ENCODE data around the gene SLC38A4. TPM values are rescaled to one million over a fixed set of nuclear protein-coding genes. Genes with fewer than 3 reads are reported as not detected.

Gene SLC38A4
- total and polyA plus RNA-seq, 2 of the 8 experiments (the other 6 are each of a cell fraction or from before 2014, with no cell fraction given) = 6.7 to 15.4 TPM

GRCh38 chr12:46786774-46787173 is 39.0 kb downstream of the SLC38A4 start (continued):
- TF ChIP-seq POU5F1 (IDR thresholded peaks at IDR 0.05; ENCODE audit: low read depth, low read length) (no peak), MAFK (IDR thresholded peaks at IDR 0.05; ENCODE audit: low read depth, low read length) (no peak), CBX8 (IDR thresholded peaks at IDR 0.05; ENCODE audit: borderline replicate concordance, low read depth, low read length) (no peak), CTBP2 (IDR thresholded peaks at IDR 0.05; ENCODE audit: borderline replicate concordance, insufficient read depth, insufficient read length, low read length) (no peak), SUZ12 (IDR thresholded peaks at IDR 0.05; ENCODE audit: low read length) (no peak), YY1 (IDR thresholded peaks at IDR 0.05; ENCODE audit: low read depth, low read length) (no peak), RXRA (IDR thresholded peaks at IDR 0.05; ENCODE audit: insufficient read depth, low read depth, low read length) (no peak)
